Gastroesophageal sphincter (tissue), 3 donors: ENCODE data around the gene FGF14.

ENCODE experiments used
- EP300 ChIP-seq: sonication (generic); formaldehyde crosslinking; IDR thresholded peaks from one replicate; pipeline ENCODE4 v1.6.1; 2017; ENCODE audit warnings: antibody characterized with exemption, mild to moderate bottlenecking
- POLR2A ChIP-seq, 2 donors: fragments of 450-650 bp; IDR thresholded peaks; one replicate each; pipeline ENCODE4 v1.6.1; 2017; ENCODE audit warnings: antibody characterized with exemption in 2 of 2, mild to moderate bottlenecking in 2 of 2, moderate library complexity in 1 of 2
- POLR2AphosphoS5 ChIP-seq: sonication (generic); formaldehyde crosslinking; IDR thresholded peaks from one replicate; pipeline ENCODE4 v1.6.1; 2017; ENCODE audit warnings: antibody characterized with exemption
- TF ChIP-seq, protein P1 (sequence below), 4 experiments: fragments of 200-600 bp in 2 of 4; fragments of 450-650 bp in 2 of 4; sonication (generic) in 1 of 4; IDR thresholded peaks; one replicate each; pipeline ENCODE4 v1.5.1; 2017 to 2019; ENCODE audit warnings: antibody characterized with exemption in 4 of 4, mild to moderate bottlenecking in 2 of 4, moderate library complexity in 2 of 4

DNA sequence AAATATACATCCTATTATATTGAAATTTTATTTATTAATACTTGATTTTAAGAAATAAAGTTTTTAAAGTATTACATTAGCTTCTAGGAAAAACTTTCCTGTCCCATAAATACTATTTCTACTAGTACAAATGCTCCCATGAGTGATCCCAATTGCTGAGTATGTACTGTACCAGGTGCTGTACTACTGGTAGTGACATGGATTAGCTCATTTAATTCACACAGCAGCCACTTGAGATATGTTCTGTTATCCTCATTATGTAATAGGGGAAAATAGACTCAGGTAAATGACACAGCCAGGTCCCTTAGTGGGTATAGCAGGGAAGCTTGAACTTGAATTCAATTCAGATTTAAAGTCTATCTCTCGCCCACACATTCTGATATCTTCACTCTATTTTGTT is 363.1 kb downstream of the FGF14 start:
- TF ChIP-seq EP300 (no peak), POLR2A (IDR thresholded peaks at IDR 0.05) (no peak), POLR2AphosphoS5 (no peak)
- TF ChIP-seq, protein P1, sequence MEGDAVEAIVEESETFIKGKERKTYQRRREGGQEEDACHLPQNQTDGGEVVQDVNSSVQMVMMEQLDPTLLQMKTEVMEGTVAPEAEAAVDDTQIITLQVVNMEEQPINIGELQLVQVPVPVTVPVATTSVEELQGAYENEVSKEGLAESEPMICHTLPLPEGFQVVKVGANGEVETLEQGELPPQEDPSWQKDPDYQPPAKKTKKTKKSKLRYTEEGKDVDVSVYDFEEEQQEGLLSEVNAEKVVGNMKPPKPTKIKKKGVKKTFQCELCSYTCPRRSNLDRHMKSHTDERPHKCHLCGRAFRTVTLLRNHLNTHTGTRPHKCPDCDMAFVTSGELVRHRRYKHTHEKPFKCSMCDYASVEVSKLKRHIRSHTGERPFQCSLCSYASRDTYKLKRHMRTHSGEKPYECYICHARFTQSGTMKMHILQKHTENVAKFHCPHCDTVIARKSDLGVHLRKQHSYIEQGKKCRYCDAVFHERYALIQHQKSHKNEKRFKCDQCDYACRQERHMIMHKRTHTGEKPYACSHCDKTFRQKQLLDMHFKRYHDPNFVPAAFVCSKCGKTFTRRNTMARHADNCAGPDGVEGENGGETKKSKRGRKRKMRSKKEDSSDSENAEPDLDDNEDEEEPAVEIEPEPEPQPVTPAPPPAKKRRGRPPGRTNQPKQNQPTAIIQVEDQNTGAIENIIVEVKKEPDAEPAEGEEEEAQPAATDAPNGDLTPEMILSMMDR (IDR thresholded peaks at IDR 0.05), result no peak
